GM19455 (cell line): Measurements from ENCODE around the gene CDV3.

Experiments used
- ATAC-seq: cut with Tn5 transposase; IDR thresholded peaks from one replicate; pipeline ENCODE4 v1.9.1; 2021; ENCODE audit not compliant: unreplicated experiment

Gene CDV3

GRCh38 chr3:133568294-133569014, 5.0 kb upstream of the CDV3 start:
- no peak for ATAC-seq

- ATAC-seq, result no peak
These were observed 3.1 kb upstream of the CDV3 start for GRCh38 chr3:133570139-133570936.

DNA sequence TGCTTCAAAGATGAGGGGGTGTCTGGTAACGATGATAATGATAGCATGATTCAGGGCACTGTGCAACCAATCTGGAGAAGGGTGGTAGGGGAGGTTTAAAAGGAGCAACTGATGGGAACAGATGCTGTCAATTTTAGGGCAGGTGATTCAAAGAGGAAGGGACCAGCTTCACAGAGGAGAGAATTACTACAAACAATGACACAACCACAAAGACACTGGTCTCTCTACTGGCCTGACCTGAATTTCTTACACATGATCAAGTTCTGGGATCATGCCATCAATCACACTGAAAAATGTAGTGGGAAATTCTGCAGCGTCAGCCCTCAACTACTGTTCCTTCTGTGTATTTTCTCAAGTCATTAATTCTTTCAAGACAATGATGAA, 2.6 kb upstream of the CDV3 start:
- ATAC-seq, result no peak

- ATAC-seq, result no peak
These were observed 1.1 kb upstream of the CDV3 start for GRCh38 chr3:133572158-133573053.

DNA sequence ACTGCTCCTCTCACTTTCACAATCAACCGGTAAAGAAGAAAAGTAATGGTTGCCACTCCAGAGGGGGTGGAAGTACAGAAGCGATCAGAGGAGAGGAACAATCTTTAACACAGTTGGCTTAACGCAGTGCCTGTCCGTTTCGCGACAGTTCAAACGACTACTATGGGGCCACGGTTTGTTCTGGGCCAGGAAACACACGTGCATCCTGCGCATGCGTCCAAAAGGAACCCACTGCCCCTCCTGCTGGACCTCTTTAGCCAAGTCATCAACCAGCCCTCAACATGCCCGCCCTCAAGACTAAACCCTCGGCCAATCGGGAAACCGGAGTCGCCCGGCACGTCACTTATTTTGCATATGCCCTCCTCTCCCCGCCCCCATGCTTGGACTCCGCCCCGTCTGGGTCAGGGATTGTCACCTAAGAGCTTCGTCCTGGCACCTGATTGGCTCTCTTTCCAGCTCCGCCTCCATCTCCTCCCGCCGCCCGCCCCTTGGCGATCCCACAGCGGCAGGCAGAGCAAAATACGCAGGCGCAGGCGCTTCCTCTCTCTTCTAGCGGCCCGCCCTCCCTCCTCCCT, 345 bp upstream of the CDV3 start:
- ATAC-seq, result peak; percentile 78

DNA sequence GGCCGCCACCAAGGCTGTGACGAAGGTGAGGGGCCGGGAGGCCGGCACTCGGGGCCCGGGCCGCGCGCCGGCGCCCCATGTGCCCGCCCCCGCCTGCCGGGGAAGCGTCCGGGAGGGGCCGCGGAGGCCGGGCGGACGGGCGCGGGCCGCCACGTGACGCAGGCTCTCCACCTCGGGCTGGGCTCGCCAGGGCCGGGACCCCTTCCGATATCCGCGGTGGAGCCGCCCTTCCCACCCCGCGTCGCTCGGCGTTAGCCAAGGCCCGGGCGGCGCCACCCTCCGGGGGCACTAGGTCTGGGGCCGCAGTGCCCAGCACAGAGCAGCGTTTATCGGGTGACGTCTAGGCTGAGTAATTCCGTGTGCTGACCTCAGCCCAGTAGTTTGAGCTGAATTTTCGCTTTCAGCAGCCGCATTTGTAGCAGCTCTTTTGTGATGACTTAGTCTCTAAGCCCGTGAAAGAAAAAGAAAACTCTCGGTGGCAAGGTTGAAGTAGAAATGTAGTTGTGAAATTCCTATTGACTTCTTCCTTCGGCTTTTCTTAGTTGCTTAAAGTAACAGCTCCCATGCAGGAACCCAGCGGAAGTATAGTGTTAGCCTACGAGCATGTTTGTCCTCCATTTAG, 885 bp downstream of the CDV3 start:
- ATAC-seq, result peak; percentile 35

DNA sequence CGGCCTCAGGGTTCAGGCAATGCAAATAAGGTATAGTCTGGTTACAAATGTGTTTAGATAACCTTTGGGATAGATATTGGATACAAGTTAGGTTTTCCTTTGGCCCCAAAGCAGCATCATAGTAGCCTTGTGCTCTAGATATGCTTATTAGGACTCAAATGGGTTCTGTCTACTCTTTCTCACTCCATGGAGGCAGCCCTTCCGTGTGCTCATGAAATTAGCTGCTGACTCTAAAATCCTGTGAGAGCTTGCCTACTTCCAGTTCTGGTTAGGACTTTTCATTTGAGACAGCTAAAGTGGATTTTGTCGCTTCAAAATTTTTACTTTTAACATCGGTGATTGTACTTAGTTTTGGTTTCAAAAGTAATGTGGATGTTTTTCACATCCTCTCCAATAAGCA, 1.6 kb downstream of the CDV3 start:
- ATAC-seq, result no peak

DNA sequence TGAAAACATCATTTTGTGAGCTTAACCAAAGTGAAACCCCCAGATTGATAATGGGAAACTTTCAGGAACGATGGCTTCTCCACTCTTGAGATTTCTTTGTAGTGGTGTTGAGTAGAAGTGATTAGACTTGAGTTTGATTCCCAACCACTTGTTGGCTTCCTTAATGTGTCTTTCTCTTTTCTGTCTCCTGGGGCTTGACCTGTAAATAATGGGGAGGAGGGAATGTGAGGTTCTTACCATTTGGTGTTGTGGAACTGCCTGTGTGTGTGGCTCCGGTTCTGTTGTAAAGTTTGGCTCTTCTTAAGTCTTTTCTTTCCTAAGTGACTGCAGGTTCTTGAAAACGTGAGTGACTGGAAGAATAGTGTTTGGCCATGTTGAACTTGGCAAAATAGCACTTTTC, 2.7 kb downstream of the CDV3 start:
- no peak for ATAC-seq

DNA sequence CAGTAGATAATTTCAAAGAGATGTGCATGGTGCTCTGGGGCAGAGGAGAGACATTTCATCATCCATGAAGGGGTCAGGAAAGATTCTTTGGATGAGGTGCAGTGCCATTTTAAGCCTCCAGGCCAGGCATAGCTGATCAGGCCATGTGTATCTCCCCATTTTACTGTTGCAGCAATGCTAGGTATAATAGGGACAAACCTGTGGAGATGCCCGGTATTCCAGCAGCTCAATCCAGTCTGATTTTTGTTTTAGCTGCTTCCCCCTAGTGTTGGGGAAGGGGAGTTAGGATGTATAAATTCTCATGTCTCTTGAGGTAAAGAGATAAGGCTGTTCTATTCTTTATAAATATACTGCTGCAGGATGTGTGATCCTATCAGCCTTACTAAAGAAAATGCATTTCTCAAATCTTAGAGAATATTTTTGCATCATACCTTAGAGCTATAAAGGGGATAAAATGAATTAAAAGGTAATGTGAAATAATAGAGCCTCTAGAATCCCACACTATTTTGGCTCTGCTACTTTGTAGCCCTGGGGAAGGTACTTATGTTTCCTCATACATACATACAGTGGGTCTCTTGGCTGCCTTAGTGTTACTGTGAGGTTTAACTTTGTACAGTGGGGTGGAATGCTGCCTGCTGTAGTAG, 5.2 kb downstream of the CDV3 start:
- ATAC-seq, result no peak

DNA sequence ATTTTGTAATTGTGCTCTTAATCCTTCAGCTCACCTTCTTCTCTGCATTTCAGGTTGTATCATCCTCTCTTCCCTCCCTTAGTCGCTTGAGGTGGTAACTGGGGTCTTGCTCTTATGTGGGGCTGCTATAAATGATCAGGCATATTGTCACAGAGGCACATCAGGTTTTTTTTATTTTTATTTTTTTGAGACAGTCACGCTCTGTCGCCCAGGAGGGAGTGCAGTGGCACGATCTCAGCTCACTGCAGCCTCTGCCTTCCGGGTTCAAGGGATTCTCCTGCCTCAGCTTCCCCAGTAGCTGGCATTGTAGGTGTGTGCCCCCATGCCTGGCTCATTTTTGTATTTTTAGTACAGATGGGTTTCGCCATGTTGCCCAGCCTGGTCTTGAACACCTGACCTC, 9.9 kb downstream of the CDV3 start:
- no peak for ATAC-seq

DNA sequence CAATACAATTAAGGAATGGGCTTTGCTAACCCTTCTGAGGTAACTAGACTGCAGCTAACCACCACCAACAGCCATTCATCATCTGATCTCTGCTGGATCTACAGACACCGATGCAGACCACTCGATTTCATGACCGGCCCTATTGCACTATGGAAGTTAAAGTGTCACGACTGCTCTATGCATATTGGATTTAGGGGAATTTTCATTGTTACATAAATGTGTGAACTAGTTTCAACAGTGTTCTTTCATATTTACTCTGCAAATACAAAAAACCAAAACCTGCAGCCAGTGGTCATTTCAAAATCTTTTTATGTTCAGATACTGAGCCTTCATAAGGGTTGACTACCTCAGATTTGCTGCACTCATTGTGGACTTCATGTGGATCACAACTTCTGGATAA, 14.5 kb downstream of the CDV3 start:
- ATAC-seq, result no peak

GRCh38 chr3:133588784-133589465, 15.4 kb downstream of the CDV3 start:
- no peak for ATAC-seq

- ATAC-seq, result no peak
These were observed 16.0 kb downstream of the CDV3 start for GRCh38 chr3:133589503-133589902.

GRCh38 chr3:133591271-133591742, 17.8 kb downstream of the CDV3 start:
- ATAC-seq, result no peak

DNA sequence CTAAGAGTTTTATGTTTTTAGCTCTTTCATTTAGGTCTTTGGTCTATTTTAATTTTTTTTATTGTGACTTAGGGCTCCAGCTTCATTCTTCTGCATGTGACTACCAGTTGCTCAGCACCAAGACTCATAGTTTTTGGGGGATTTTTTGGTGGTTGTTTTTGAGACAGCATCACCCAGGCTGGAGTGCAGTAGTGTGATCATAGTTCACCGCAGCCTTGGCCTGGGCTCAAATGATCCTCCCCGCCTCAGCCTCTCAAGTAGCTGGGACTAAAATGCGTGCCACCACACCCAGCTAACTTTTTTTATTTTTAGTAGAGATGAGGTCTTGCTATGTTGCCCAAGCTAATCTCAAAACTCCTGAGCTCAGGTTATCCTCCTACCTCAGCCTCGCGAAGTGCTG, 19.4 kb downstream of the CDV3 start:
- ATAC-seq, result no peak

DNA sequence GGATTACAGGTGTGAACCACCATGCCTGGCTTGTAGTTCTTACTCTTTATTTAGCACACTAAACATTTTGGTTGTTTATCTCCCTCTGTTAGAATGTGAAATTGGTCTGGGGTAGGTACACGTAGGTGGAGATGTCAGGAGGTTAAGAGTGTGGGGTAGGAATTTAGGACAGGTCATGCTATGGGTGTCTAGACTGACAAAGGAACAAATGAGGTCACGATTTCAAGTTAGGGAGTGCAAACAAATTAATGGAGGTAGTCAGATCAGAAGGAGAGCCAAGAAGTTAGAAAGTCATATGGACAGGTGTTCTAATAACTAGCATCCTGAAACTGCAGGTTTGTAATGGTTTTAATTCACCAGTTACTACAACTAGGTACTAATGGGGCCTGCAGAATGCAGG, 19.8 kb downstream of the CDV3 start:
- no peak for ATAC-seq

DNA sequence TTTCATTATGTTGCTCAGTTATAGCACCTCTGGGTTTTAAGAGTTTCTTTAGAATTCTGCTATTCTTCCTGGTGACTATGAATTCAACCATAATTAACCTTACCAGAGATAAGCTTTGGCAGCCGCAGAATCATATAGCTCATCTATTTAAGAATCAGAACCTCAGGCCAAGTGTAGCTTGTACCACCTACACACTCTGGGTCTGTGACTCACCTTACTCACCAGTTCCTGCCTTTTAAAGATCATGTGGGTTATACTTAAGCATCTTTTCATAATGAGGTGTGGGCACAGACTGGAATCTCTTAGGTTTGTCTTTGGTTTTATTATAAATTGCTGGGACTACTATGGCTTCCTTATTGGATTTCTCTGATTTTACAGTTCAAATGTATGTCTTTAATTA, 21.9 kb downstream of the CDV3 start:
- no peak for ATAC-seq

DNA sequence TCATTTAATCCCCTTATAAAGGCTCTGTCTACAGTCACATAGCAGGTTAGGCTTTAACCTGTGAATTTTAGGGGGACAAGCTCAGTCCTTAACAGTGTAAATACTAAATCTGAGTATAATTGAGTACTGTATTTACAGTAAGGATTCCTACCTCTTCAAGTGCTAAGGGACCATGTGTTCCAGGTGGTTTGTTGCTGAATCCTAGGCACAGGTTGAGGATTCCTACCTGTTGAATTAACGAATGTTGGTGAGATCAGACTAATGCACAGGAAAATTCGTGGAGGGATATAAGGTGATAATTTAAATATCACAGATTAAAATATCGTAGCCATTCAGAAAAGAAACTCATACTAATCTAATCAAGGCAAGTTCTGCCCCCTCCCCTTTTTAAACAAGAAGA, 24.9 kb downstream of the CDV3 start:
- no peak for ATAC-seq

DNA sequence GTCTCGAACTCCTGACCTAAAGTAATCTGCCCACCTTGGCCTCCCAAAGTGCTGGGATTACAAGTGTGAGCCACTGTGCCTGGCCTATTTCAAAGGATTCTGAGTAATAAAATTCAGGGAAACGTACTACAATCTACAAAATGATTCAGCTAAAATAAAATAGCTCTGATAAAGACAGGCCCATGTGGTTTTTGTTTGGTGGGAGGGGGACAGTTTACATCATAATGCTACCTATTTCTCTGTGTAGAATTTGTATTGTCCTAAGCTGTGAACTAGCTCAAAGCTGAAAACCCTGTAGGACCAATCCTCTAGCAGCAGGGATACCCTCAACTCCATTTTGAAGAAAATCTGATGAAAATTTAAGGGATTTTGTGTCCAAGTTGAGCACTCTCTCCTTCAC, 25.8 kb downstream of the CDV3 start:
- ATAC-seq, result no peak
